Hematopoietic multipotent progenitor cell treated with erythropoietin and hydrocortisone succinate and interleukin-3 and kit ligand, for 15 days (in vitro differentiated cells): ENCODE data around the gene PPP1R10.
A peak's percentile ranks its signal among the peaks of the same experiment; 100 is the strongest.

Experiments used
- DNase-seq: peaks from one replicate; pipeline ENCODE4 v3.0.0-alpha.2; 2015; ENCODE audit warnings: low spot score

PPP1R10 gene

GRCh38 chr6:30619561-30619960, 2.5 kb upstream of the PPP1R10 start:
- DNase-seq, result no peak

GRCh38 chr6:30618270-30618797, 1.3 kb upstream of the PPP1R10 start:
- DNase-seq, result no peak

- peak; percentile 98 for DNase-seq
These were observed 674 bp upstream of the PPP1R10 start, which contains the start of gene MRPS18B for GRCh38 chr6:30617565-30618269. MRPS18B (plus strand) TSS chr6:30617840; CDS start chr6:30617866, 26 bp downstream.

GRCh38 chr6:30615958-30616810, 859 bp downstream of the PPP1R10 start:
- peak; percentile 66 for DNase-seq

- DNase-seq, result peak; percentile 72
These were observed 1.7 kb downstream of the PPP1R10 start for GRCh38 chr6:30615219-30615957.

- peak; percentile 98 for DNase-seq
These were observed 2.2 kb downstream of the PPP1R10 start for GRCh38 chr6:30614843-30615218.

- DNase-seq, result peak; percentile 41
These were observed 2.8 kb downstream of the PPP1R10 start for GRCh38 chr6:30614044-30614842.

GRCh38 chr6:30613251-30614043, 3.6 kb downstream of the PPP1R10 start:
- no peak for DNase-seq

- no peak for DNase-seq
These were observed 4.3 kb downstream of the PPP1R10 start for GRCh38 chr6:30612687-30613248.

- DNase-seq, result peak; percentile 34
These were observed 4.8 kb downstream of the PPP1R10 start for GRCh38 chr6:30612213-30612612.

- DNase-seq, result no peak
These were observed 5.2 kb downstream of the PPP1R10 start for GRCh38 chr6:30611856-30612194.

GRCh38 chr6:30611150-30611855, 5.7 kb downstream of the PPP1R10 start:
- DNase-seq, result no peak

- DNase-seq, result no peak
These were observed 7.0 kb downstream of the PPP1R10 start for GRCh38 chr6:30610065-30610464.

- no peak for DNase-seq
These were observed 13.1 kb downstream of the PPP1R10 start for GRCh38 chr6:30603961-30604360.

- no peak for DNase-seq
These were observed 15.0 kb downstream of the PPP1R10 start for GRCh38 chr6:30601815-30602641.

GRCh38 chr6:30601436-30601814, 15.6 kb downstream of the PPP1R10 start:
- no peak for DNase-seq

- DNase-seq, result no peak
These were observed 16.5 kb downstream of the PPP1R10 start for GRCh38 chr6:30600451-30600961.

- no peak for DNase-seq
These were observed 17.3 kb downstream of the PPP1R10 start for GRCh38 chr6:30599625-30600324.
